HCT116 (cell line): ENCODE data around the gene KCNMB1. TPM values are rescaled to one million over a fixed set of nuclear protein-coding genes. Genes with fewer than 3 reads are reported as not detected.

Source experiments
- total RNA-seq: library from RNA; stranded (reverse); gene quantifications from one replicate; pipeline ENCODE4 v1.2.1, GENCODE V29; 2021; ENCODE audit not compliant: unreplicated experiment

The KCNMB1 gene
- total RNA-seq, 1 experiment from 2014 or later, result not detected

Other genes starting within 250 kb of the KCNMB1 start
- not detected for gene C5orf58, start 156.4 kb downstream of the KCNMB1 start, total RNA-seq
- 0.61 TPM for gene LCP2, start 91.6 kb downstream of the KCNMB1 start, total RNA-seq
- not detected for gene KCNIP1, start 114.7 kb upstream of the KCNMB1 start, total RNA-seq